SK-N-SH treated with all-trans-retinoic acid at 6 μM for 48 hours (cell line): ENCODE data around the gene GUCD1.

ENCODE experiments used
- ATAC-seq: fragments of 200-7000 bp; cut with Tn5 transposase; 3 replicates; pipeline ENCODE4 v1.9.1; 2020; ENCODE audit warnings: mild to moderate bottlenecking, moderate library complexity
- BACH2 ChIP-seq: fragments of 250-450 bp; sonication (Bioruptor Pico); IDR thresholded peaks from 2 replicates; pipeline ENCODE4 v1.9.0; 2021; ENCODE audit warnings: mild to moderate bottlenecking, borderline replicate concordance
- CREB5 ChIP-seq: fragments of 250-450 bp; sonication (Bioruptor Pico); IDR thresholded peaks from 2 replicates; pipeline ENCODE4 v1.5.1; 2020; ENCODE audit warnings: low read depth, mild to moderate bottlenecking, moderate library complexity
- CSDC2 ChIP-seq: fragments of 250-450 bp; sonication (Bioruptor Pico); IDR thresholded peaks from 2 replicates; pipeline ENCODE4 v1.5.0; 2020; ENCODE audit warnings: mild to moderate bottlenecking, moderate library complexity
- CSRNP3 ChIP-seq: fragments of 250-450 bp; sonication (Bioruptor Pico); IDR thresholded peaks from 2 replicates; pipeline ENCODE4 v1.5.1; 2021; ENCODE audit warnings: mild to moderate bottlenecking, moderate library complexity
- ESRRG ChIP-seq: fragments of 250-450 bp; sonication (Bioruptor Pico); IDR thresholded peaks from 2 replicates; pipeline ENCODE4 v1.6.1; 2021; ENCODE audit warnings: mild to moderate bottlenecking
- GLIS3 ChIP-seq: fragments of 250-450 bp; sonication (Bioruptor Pico); IDR thresholded peaks from 2 replicates; pipeline ENCODE4 v1.5.0; 2020; ENCODE audit warnings: mild to moderate bottlenecking, moderate library complexity
- ISL1 ChIP-seq: fragments of 250-450 bp; sonication (Bioruptor Pico); IDR thresholded peaks from 2 replicates; pipeline ENCODE4 v2.1.2; 2022; ENCODE audit warnings: mild to moderate bottlenecking, moderate library complexity
- OSR1 ChIP-seq: fragments of 250-450 bp; sonication (Bioruptor Pico); IDR thresholded peaks from 2 replicates; pipeline ENCODE4 v1.8.0; 2022; ENCODE audit warnings: moderate library complexity, mild to moderate bottlenecking, inconsistent platforms
- PATZ1 ChIP-seq: fragments of 250-450 bp; sonication (Bioruptor Pico); IDR thresholded peaks from 2 replicates; pipeline ENCODE4 v1.8.0; 2020; ENCODE audit warnings: mild to moderate bottlenecking, moderate library complexity, borderline replicate concordance
- POU6F1 ChIP-seq: fragments of 250-450 bp; sonication (Bioruptor Pico); IDR thresholded peaks from 2 replicates; pipeline ENCODE4 v1.8.0; 2021; ENCODE audit warnings: low read depth, mild to moderate bottlenecking, moderate library complexity, borderline replicate concordance
- PPARA ChIP-seq: fragments of 250-450 bp; sonication (Bioruptor Pico); IDR thresholded peaks from 2 replicates; pipeline ENCODE4 v1.5.0; 2020; ENCODE audit warnings: mild to moderate bottlenecking, borderline replicate concordance
- RARB ChIP-seq: fragments of 250-450 bp; sonication (Bioruptor Pico); IDR thresholded peaks from 2 replicates; pipeline ENCODE4 v1.8.0; 2021; ENCODE audit warnings: mild to moderate bottlenecking, moderate library complexity
- SNAI2 ChIP-seq: fragments of 250-450 bp; sonication (Bioruptor Pico); IDR thresholded peaks from 2 replicates; pipeline ENCODE4 v1.5.0; 2020; ENCODE audit warnings: mild to moderate bottlenecking, moderate library complexity
- TOX ChIP-seq: fragments of 250-450 bp; sonication (Bioruptor Pico); IDR thresholded peaks from 2 replicates; pipeline ENCODE4 v1.8.0; 2021; ENCODE audit warnings: mild to moderate bottlenecking, moderate library complexity, borderline replicate concordance
- TSHZ2 ChIP-seq: fragments of 250-450 bp; sonication (Bioruptor Pico); IDR thresholded peaks from 2 replicates; pipeline ENCODE4 v1.5.0; 2020; ENCODE audit warnings: mild to moderate bottlenecking, moderate library complexity
- ZC3H10 ChIP-seq: fragments of 250-450 bp; sonication (Bioruptor Pico); IDR thresholded peaks from 2 replicates; pipeline ENCODE4 v1.5.1; 2021; ENCODE audit warnings: mild to moderate bottlenecking, moderate library complexity
- ZFP3 ChIP-seq: fragments of 250-450 bp; sonication (Bioruptor Pico); IDR thresholded peaks from 2 replicates; pipeline ENCODE4 v1.5.0; 2020; ENCODE audit warnings: mild to moderate bottlenecking, moderate library complexity
- ZFP30 ChIP-seq: fragments of 450-650 bp; formaldehyde crosslinking; IDR thresholded peaks from 2 replicates; pipeline ENCODE4 v1.5.0; 2022; ENCODE audit warnings: mild to moderate bottlenecking, moderate library complexity
- ZNF565 ChIP-seq: fragments of 450-650 bp; formaldehyde crosslinking; conservative IDR thresholded peaks from 2 replicates; pipeline ENCODE4 v1.5.0; 2020; ENCODE audit warnings: low read depth, mild to moderate bottlenecking, moderate library complexity
- ZNF70 ChIP-seq: fragments of 450-650 bp; formaldehyde crosslinking; IDR thresholded peaks from 2 replicates; pipeline ENCODE4 v1.5.0; 2020; ENCODE audit warnings: mild to moderate bottlenecking, moderate library complexity
- ZNF8 ChIP-seq: fragments of 450-650 bp; formaldehyde crosslinking; IDR thresholded peaks from 2 replicates; pipeline ENCODE4 v1.5.0; 2020; ENCODE audit warnings: mild to moderate bottlenecking, moderate library complexity

The GUCD1 gene

GRCh38 chr22:24506802-24507438 is 48.0 kb downstream of the GUCD1 start (continued):
- TF ChIP-seq ZNF8 (no peak), ZFP30 (CRISPR knock-in tag) (no peak), POU6F1 (no peak), OSR1 (CRISPR knock-in tag) (no peak)

GRCh38 chr22:24504956-24505736 is 49.8 kb downstream of the GUCD1 start:
- TF ChIP-seq ZNF565 (CRISPR knock-in tag) (no peak), ZC3H10 (no peak), ESRRG (no peak), ISL1 (CRISPR knock-in tag) (no peak), TOX (CRISPR knock-in tag) (no peak), PPARA (CRISPR knock-in tag) (no peak), PATZ1 (CRISPR knock-in tag) (no peak), CSRNP3 (CRISPR knock-in tag) (no peak), GLIS3 (CRISPR knock-in tag) (no peak), TSHZ2 (CRISPR knock-in tag) (no peak), CREB5 (no peak), POU6F1 (no peak), SNAI2 (CRISPR knock-in tag) (no peak), ZFP3 (CRISPR knock-in tag) (no peak), OSR1 (CRISPR knock-in tag) (no peak), ZNF70 (no peak), CSDC2 (CRISPR knock-in tag) (no peak), BACH2 (no peak), RARB (CRISPR knock-in tag) (no peak), ZNF8 (no peak)
- ATAC-seq: no peak
